Measurements from ENCODE around the gene GAS2.
"Not testable (repeated sequence)": the region's sequence is repeated elsewhere in the genome, so short reads cannot be mapped to it uniquely, and the experiment has no call there.

GAS2 gene

DNA sequence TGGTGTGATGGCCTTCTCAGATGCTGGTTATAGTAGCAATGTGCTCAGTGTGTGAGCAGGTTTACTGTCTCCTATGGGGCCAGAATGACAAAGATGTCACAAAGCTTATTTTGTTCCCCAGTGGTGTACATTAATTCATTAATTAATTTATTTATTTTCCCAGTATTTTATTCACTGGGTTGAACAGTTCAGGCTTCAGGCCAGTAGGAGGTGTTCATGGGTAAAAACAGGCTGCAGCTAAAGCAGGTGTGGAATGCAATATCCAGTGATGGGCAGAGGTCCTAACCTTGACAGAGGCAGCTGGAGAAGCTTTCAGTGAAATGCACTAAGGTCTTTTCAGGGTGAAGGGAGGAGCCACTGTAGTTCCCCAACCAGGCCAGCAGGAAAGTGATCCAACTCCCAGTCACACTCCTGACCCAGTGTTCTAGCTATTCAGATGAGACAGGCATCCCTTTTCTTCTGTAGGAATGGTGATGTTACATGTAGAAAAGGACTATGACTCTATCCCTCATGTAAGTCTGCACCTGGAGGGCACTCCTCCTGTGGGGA lies 33.0 kb upstream of the GAS2 start:
- no peak for DNase-seq (ENCODE audit: low read depth)
- TF ChIP-seq, protein P1, sequence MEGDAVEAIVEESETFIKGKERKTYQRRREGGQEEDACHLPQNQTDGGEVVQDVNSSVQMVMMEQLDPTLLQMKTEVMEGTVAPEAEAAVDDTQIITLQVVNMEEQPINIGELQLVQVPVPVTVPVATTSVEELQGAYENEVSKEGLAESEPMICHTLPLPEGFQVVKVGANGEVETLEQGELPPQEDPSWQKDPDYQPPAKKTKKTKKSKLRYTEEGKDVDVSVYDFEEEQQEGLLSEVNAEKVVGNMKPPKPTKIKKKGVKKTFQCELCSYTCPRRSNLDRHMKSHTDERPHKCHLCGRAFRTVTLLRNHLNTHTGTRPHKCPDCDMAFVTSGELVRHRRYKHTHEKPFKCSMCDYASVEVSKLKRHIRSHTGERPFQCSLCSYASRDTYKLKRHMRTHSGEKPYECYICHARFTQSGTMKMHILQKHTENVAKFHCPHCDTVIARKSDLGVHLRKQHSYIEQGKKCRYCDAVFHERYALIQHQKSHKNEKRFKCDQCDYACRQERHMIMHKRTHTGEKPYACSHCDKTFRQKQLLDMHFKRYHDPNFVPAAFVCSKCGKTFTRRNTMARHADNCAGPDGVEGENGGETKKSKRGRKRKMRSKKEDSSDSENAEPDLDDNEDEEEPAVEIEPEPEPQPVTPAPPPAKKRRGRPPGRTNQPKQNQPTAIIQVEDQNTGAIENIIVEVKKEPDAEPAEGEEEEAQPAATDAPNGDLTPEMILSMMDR (conservative IDR thresholded peaks at IDR 0.05; ENCODE audit: control insufficient read depth, insufficient read depth, low read depth, low read length), result no peak
- H3K4me3 ChIP-seq (ENCODE audit: control insufficient read depth, low read depth, low read length), result no peak overlapping the region

DNA sequence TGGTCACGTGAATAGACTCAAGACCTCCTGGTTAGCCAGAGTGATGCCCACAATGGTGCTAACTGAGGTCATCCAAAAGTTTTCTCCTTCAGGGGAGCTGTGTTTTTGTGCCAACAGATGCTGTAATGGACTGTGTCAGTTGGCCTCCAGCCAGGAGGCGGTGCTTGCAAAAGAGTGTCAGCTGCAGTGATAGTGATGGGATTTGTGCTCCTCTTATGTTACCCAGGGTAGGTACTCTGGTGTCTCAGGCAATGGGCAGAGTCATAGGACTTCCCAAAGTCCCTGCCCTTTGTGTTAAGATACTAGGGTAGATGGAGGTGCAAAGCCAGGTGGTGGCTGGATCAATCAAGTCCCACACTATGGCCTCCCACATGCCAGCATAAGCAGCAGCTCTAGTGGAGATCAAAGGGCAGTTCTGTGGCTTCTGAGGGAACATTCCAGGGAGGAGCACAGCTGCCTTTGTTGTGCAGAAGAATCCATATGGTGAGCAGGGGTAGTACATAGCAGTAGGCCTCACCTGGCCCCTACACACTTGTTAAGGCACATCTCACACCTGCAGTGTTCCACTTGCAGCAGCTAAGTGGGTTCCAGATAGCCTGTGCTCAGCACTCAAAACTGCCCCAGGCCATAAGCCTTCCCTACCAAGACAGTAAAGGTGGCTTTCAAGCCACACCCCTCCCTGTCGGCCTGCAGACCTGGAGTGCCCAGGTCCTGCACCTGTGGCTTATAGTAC lies 31.3 kb upstream of the GAS2 start:
- peak; percentile 61 for DNase-seq (ENCODE audit: low read depth)
- H3K4me3 ChIP-seq (ENCODE audit: control insufficient read depth, low read depth, low read length), result no peak overlapping the region
- TF ChIP-seq, protein P1 (conservative IDR thresholded peaks at IDR 0.05; ENCODE audit: control insufficient read depth, insufficient read depth, low read depth, low read length), result no peak

GRCh38 chr11:22635689-22636088 lies 30.7 kb upstream of the GAS2 start:
- no peak for DNase-seq (ENCODE audit: low read depth)
- TF ChIP-seq, protein P1 (conservative IDR thresholded peaks at IDR 0.05; ENCODE audit: control insufficient read depth, insufficient read depth, low read depth, low read length), result no peak
- no peak overlapping the region for H3K4me3 ChIP-seq (ENCODE audit: control insufficient read depth, low read depth, low read length)

- H3K4me3 ChIP-seq (ENCODE audit: control insufficient read depth, low read depth, low read length), result no peak overlapping the region
- DNase-seq (ENCODE audit: low read depth), result no peak
- TF ChIP-seq, protein P1 (conservative IDR thresholded peaks at IDR 0.05; ENCODE audit: control insufficient read depth, insufficient read depth, low read depth, low read length), result no peak
Observed at GRCh38 chr11:22640862-22641261, 25.5 kb upstream of the GAS2 start.

GRCh38 chr11:22641559-22641958 lies 24.9 kb upstream of the GAS2 start:
- no peak overlapping the region for H3K4me3 ChIP-seq (ENCODE audit: control insufficient read depth, low read depth, low read length)
- TF ChIP-seq, protein P1 (conservative IDR thresholded peaks at IDR 0.05; ENCODE audit: control insufficient read depth, insufficient read depth, low read depth, low read length), result no peak
- no peak for DNase-seq (ENCODE audit: low read depth)

GRCh38 chr11:22652346-22652745 lies 14.1 kb upstream of the GAS2 start:
- not testable (repeated sequence) for DNase-seq (ENCODE audit: low read depth); H3K4me3 ChIP-seq (ENCODE audit: control insufficient read depth, low read depth, low read length)

GRCh38 chr11:22656130-22656529 lies 10.3 kb upstream of the GAS2 start:
- no peak overlapping the region for H3K4me3 ChIP-seq (ENCODE audit: control insufficient read depth, low read depth, low read length)
- TF ChIP-seq, protein P1 (conservative IDR thresholded peaks at IDR 0.05; ENCODE audit: control insufficient read depth, insufficient read depth, low read depth, low read length), result no peak
- peak; percentile 6 for DNase-seq (ENCODE audit: low read depth)

Measured in fibroblast of mammary gland (primary cell).